HG03025 (cell line): Measurements from ENCODE around the gene SEPTIN5.

ENCODE experiments used
- ATAC-seq: cut with Tn5 transposase; IDR thresholded peaks from one replicate; pipeline ENCODE4 v1.9.1; 2021; ENCODE audit warnings: mild to moderate bottlenecking, moderate library complexity; ENCODE audit not compliant: unreplicated experiment, low FRiP score

SEPTIN5 gene

GRCh38 chr22:19745155-19746101 lies 31.1 kb downstream of the SEPTIN5 start:
- no peak for ATAC-seq

- ATAC-seq, result no peak
These were observed 32.4 kb downstream of the SEPTIN5 start for GRCh38 chr22:19746726-19747125.

GRCh38 chr22:19747551-19747950 lies 33.2 kb downstream of the SEPTIN5 start:
- ATAC-seq, result no peak

GRCh38 chr22:19748139-19748538 lies 33.8 kb downstream of the SEPTIN5 start:
- no peak for ATAC-seq

GRCh38 chr22:19748991-19749664 lies 34.8 kb downstream of the SEPTIN5 start:
- no peak for ATAC-seq

- ATAC-seq, result no peak
These were observed 35.6 kb downstream of the SEPTIN5 start for GRCh38 chr22:19749876-19750275.

GRCh38 chr22:19750507-19751490 lies 36.5 kb downstream of the SEPTIN5 start:
- no peak for ATAC-seq

GRCh38 chr22:19751497-19752245 lies 37.4 kb downstream of the SEPTIN5 start:
- ATAC-seq, result no peak

GRCh38 chr22:19753090-19753842 lies 39.0 kb downstream of the SEPTIN5 start:
- ATAC-seq, result no peak

- ATAC-seq, result no peak
These were observed 39.8 kb downstream of the SEPTIN5 start for GRCh38 chr22:19753996-19754700.

GRCh38 chr22:19754701-19755144 lies 40.4 kb downstream of the SEPTIN5 start:
- ATAC-seq, result no peak

GRCh38 chr22:19755145-19755710 lies 40.9 kb downstream of the SEPTIN5 start:
- ATAC-seq, result no peak

- no peak for ATAC-seq
These were observed 41.5 kb downstream of the SEPTIN5 start for GRCh38 chr22:19755722-19756287.

- ATAC-seq, result no peak
These were observed 42.2 kb downstream of the SEPTIN5 start for GRCh38 chr22:19756288-19757128.

- ATAC-seq, result no peak
These were observed 43.1 kb downstream of the SEPTIN5 start for GRCh38 chr22:19757140-19757984.
